Astrocyte of the cerebellum (primary cell): ENCODE data around the gene KRTAP10-3.
"Not testable (repeated sequence)": the region's sequence is repeated elsewhere in the genome, so short reads cannot be mapped to it uniquely, and the experiment has no call there.

ENCODE experiments used
- DNase-seq: peaks from one replicate; pipeline ENCODE4 v3.0.0-alpha.2; 2011; ENCODE audit warnings: low read depth
- H3K4me3 ChIP-seq: 2 replicates; pipeline ENCODE4 v1.5.1; 2011; ENCODE audit warnings: mild to moderate bottlenecking, low read depth, low read length, moderate library complexity
- in situ Hi-C: cut with HindIII; loops from 2 replicates; pipeline ENCODE4 v1.10.0; 2017; ENCODE audit warnings: low sequenced_read_pairs
- TF ChIP-seq, protein P1 (sequence below): IDR thresholded peaks from 2 replicates; pipeline ENCODE4 v1.5.1; 2012; ENCODE audit warnings: low read length, low read depth, moderate library complexity, mild to moderate bottlenecking; ENCODE audit errors: missing control alignments

The KRTAP10-3 gene

DNA sequence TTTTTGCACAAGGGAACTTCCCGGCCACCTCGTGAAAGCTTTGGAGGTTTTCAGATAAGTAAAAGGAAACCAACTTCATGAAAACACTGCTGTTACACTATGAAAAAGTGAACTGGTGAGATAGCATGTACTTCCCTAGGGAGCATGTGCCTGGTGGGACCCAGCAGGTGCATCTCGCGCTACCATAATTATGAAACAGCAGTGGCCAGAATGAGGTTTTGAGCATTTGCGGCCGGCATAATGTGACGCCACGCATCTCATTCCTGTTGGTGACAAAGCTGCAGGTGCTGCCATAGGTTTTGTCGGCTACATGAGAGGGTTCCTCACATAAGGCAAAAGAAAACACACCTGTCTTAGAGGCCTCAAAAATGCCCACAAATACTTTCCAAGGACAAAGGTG, 1.7 kb downstream of the KRTAP10-3 start:
- in situ Hi-C loops: no loop called here

DNA sequence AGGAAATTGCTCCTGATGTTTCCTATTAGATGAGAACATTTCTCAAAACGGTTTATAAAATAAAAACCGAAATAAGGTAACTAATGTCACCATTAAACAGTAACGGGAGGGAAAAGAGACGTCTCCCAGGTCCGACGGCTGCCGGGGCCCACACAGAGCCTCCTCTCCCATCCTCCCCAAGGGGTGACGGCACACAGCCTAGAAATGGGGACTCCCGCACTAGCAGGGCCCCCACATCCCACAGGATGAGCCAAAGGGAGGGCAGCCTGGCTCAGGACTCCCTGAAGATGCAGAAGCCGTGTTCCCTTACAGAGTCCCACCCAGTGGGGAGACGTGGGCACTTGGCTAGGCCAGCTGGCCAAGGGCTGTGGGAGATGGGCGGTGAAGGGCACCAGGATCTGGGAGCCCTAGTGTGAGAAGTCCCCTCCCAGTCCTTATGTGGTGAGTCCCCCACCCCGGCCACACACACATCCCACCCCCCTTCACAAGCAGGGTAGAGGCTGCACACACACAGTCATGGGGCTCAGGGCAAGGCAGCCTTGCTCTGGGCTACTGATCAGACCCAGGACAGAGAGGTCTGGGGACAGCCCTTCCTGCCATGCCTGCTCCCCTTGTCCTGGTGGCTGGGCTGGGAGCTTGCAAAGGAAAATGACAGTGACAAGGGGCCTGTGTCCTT, 3.3 kb downstream of the KRTAP10-3 start:
- DNase-seq: no peak
- H3K4me3 ChIP-seq: no peak overlapping the region
- TF ChIP-seq, protein P1, sequence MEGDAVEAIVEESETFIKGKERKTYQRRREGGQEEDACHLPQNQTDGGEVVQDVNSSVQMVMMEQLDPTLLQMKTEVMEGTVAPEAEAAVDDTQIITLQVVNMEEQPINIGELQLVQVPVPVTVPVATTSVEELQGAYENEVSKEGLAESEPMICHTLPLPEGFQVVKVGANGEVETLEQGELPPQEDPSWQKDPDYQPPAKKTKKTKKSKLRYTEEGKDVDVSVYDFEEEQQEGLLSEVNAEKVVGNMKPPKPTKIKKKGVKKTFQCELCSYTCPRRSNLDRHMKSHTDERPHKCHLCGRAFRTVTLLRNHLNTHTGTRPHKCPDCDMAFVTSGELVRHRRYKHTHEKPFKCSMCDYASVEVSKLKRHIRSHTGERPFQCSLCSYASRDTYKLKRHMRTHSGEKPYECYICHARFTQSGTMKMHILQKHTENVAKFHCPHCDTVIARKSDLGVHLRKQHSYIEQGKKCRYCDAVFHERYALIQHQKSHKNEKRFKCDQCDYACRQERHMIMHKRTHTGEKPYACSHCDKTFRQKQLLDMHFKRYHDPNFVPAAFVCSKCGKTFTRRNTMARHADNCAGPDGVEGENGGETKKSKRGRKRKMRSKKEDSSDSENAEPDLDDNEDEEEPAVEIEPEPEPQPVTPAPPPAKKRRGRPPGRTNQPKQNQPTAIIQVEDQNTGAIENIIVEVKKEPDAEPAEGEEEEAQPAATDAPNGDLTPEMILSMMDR: no peak
- in situ Hi-C loops: no loop called here

More for the DNA sequence above, 1.7 kb downstream of the KRTAP10-3 start:
- H3K4me3 ChIP-seq: no peak overlapping the region
- no peak for DNase-seq
- TF ChIP-seq, protein P1: no peak

DNA sequence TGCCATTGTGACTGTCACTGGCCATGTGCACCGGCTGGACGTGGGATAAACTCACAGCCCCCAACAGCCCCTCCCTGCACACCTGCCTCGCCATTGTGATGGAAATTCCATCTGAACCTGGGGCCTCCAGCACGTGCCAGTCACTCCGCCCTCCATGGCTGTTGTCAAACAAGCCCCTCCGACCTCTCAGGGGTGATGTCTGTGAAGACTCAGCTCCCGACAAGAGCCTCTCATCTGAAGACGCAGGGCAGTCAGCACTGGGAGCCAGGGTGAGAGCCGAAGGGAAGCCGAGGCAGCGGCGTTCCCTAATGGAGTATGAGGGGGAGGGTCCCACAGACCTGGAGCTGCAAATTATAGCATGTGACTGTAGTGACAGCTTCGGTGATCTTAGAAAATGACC, 5.9 kb downstream of the KRTAP10-3 start:
- DNase-seq: no peak
- in situ Hi-C loops: no loop called here
- TF ChIP-seq, protein P1: no peak
- H3K4me3 ChIP-seq: no peak overlapping the region

DNA sequence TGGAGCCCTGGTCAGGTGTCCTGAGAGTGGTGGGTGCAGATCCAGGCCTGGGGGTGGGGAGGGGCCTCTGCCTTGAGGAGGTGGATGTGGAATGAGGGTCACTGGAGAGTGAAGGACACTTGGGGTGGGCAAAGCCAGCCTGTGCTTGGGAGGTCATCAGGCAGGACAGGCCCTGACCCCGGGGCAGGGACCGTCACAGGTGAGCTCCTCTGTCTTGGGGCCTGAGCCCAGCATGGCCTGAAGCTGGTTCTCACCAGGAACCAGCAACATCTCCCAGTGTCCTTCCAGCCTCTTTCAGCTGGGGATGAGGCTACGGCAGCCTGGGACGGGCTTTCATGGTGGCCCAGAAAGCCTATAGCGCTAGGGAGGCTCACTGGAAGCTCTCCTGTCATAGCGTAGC, 6.5 kb downstream of the KRTAP10-3 start:
- in situ Hi-C loops: no loop called here
- no peak overlapping the region for H3K4me3 ChIP-seq
- DNase-seq: no peak
- TF ChIP-seq, protein P1: no peak

DNA sequence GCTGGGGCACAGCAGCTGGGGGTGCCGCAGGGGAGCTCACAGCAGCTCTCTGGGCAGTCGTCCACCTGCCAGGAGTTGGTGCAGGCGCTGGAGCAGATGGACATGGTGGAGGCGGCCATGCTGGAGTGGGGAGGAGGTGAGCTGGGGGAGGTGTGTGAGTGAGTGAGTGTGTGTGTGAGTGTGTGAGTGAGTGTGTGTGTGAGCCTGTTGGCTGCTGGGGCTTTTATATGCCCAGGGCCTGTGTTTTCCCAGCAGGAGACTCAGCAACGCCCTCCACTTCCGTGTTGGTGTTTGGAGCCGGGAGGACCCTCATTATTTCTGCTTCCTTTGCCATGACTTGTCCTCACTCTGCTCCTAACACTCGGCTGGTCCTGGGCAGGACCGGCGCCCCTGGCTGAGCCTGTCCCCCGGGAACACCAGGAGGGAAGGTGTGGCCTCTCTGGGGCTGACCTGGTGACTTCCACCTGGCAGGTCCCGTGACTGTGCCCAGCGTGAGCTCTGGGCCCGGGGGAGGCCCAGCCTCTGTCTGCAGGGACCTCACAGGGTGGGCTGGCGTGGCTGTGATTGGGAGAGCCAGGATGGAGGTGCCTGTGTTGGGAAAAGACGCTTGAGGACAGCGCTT, 7.1 kb downstream of the KRTAP10-3 start, which contains the start of gene KRTAP10-2:
Gene KRTAP10-2 (minus strand): TSS at position 166 of the 622 bp plus-strand sequence. CDS start 47 bp downstream, at position 119.
- in situ Hi-C loops: no loop called here
- H3K4me3 ChIP-seq: no peak within 1 kb of the TSS
- DNase-seq: no peak
- TF ChIP-seq, protein P1: no peak

DNA sequence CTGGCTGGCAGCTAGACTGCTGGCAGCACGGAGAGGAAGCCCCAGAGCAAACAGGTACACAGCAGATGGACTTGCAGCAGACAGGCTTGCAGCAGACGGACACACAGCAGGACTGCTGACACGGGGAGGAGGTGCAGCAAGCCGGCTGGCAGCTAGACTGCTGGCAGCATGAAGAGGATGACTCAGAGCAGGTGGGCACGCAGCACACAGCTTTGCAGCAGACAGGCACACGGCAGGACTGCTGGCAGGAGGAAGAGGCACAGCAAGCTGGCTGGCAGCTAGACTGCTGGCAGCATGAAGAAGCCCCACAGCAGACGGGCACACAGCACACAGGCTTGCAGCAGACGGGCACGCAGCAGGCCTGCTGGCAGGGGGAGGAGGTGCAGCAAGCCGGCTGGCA, 7.8 kb downstream of the KRTAP10-3 start:
- no peak for DNase-seq
- TF ChIP-seq, protein P1: no peak
- in situ Hi-C loops: no loop called here
- H3K4me3 ChIP-seq: no peak overlapping the region

DNA sequence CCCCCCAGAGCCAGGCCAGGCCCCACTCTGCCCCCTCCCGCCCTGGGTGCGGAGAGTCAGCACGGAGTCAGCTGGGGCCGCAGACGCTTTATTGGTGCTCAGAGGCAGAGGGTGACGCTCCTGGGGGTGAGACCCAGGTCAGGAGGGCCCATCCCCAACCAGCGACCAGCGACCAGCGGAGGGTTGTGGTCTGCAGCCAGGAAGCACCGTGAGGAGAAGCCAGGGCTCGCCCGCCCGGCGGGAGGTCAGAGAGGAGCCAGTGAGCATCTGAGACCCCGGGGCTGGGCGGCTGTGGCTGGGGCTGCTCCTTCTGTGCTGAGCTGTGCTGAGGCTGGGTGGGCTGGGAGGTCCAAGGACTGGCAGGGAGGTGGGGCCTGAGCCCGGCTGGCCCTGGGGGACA, 8.3 kb downstream of the KRTAP10-3 start:
- in situ Hi-C loops, DNase-seq, H3K4me3 ChIP-seq: not testable (repeated sequence)
